Stimulated activated CD4-positive, alpha-beta T cell treated with anti-CD3 and anti-CD28 coated beads, Interleukin-15, amount 100 ng/mL, for 24 hours (primary cell): ENCODE results near the gene C10orf67.
A peak's percentile ranks its signal among the peaks of the same experiment; 100 is the strongest.
"Not testable (repeated sequence)": the region's sequence is repeated elsewhere in the genome, so short reads cannot be mapped to it uniquely, and the experiment has no call there.

Source experiments
- DNase-seq: peaks from one replicate; pipeline ENCODE4 v3.0.0-alpha.2; 2020

C10orf67 gene

GRCh38 chr10:23344241-23344841 lies at the start of gene C10orf67:
TSS of gene C10orf67 (minus strand) at chr10:23344797. CDS start at chr10:23344774, 23 bp downstream.
- peak; percentile 64 for DNase-seq

- peak; percentile 44 for DNase-seq
Measured at GRCh38 chr10:23391821-23392220, 47.2 kb upstream of the C10orf67 start.

- no peak for DNase-seq
Measured at GRCh38 chr10:23390809-23391208, 46.2 kb upstream of the C10orf67 start.

GRCh38 chr10:23390408-23390807 lies 45.8 kb upstream of the C10orf67 start:
- DNase-seq, result not testable (repeated sequence)

DNA sequence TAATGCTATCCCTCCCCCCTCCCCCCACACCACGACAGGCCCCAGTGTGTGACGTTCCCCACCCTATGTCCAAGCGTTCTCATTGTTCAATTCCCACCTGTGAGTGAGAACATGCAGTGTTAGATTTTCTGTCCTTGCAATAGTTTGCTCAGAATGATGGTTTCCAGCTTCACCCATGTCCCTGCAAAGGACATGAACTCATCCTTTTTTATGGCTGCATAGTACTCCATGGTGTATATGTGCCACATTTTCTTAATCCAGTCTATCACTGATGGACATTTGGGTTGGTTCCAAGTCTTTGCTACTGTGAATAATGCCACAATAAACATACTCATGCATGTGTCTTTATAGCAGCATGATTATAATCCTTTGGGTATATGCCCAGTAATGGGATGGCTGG lies 42.9 kb upstream of the C10orf67 start:
- DNase-seq, result not testable (repeated sequence)

GRCh38 chr10:23386052-23386451 lies 41.5 kb upstream of the C10orf67 start:
- no peak for DNase-seq

DNA sequence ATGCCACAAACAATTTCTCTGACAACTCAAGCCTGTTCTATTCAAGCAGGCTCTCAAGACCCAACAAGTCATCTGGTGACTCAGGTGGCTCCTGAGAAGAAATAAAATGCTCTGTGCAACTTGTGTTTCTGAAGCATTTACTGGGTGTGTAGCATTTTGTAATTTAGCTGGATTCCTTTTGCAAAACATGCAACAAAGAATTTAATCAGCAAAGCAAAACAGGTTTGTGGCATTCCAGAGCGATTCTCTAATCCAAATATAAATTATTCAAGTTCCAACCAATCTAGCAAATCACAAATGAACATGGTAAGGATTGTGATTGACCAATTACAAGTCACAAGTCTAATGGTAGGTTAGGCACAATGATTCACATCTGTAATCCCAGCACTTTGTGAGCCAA lies 39.8 kb upstream of the C10orf67 start:
- DNase-seq, result no peak

GRCh38 chr10:23383637-23384036 lies 39.0 kb upstream of the C10orf67 start:
- no peak for DNase-seq

DNA sequence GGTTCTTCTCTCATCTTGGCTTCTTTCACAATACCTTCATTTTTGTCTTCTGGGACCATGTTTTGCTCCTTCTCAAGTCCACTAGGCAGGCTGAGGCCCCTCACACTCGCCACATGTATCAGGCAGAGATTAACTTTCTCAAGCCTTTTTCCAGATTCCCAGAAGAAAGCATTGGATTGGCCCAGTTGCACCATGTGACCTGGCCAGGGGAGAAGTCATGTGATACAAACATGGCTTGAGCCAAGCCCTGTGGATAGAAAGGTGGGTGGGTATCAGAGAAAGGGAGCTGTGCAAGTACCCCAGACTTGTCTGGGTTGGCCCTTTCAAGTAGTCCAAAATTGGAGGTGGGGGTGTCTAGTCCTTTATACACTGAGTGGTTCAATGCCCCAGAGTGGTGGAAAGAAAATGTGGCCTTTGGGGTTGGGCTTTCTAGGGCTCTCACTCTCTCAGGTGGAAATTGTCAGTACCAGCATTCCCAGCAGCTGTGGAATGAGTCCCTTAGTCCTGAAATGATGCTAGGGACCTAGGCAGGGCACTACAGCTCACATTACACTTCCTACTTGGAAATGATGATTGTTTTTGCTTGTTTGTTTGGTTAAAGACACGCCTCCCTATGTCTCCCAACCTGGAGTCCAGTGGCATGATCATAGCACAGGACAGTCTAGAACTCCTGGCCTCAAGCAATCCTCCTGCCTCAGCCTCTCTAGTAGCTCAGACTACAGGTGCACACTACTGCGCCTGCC lies 36.9 kb upstream of the C10orf67 start:
- no peak for DNase-seq

DNA sequence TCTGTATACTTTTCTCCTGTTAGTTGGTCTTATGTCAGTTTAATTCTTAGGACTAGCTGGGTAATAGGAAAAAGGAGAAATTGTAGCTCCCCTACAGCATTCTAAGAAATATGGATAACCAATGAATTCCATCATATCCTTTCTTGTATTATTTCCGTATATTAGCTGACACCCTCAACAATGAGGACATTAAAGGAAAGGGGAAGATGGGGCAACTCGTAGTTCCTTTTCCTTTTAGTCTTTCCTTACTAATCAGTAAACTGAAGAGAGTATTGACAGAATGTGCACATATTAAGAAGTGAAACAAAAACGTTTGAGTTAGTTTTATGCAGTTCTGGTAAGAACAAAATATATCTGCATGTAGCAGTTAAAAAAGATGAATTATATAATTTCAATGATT lies 35.1 kb upstream of the C10orf67 start:
- DNase-seq, result no peak

GRCh38 chr10:23376229-23376655 lies 31.6 kb upstream of the C10orf67 start:
- DNase-seq, result no peak

DNA sequence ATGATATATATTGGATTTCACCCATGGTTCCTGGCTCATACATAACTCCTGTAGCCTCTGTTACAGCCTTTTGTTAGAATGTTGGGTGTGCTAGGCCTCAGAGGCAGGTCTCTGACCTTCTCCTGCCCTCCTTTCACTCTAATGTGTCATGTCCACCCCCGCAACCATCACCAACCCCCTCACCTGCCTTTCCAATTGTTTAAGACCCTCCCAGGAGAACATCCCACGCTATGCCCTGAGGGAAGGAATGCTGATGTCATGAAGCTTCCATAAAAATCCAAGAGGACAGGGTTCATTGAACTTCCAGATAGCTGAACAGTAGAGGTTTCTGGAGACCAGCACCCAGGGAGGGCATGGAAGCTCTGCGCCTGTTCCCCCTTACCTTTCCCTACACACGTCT lies 30.8 kb upstream of the C10orf67 start:
- DNase-seq, result no peak

DNA sequence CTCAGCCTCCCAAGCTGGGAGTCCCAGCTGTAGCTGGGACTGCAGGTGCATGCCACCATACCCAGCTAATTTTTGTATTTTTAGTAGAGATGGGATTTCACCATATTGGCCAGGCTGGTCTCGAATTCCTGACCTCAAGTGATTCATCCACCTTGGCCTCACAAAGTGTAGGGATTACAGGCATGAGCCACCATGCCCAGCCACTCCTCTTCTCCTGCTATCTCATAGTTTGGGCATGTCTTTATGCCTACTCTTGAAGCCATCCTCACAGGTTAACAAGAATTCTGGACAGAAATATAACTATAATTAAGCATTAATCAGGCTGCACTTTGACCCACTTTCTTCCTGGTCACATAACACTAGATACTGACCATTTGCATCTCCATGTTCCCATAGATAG lies 28.6 kb upstream of the C10orf67 start:
- no peak for DNase-seq

DNA sequence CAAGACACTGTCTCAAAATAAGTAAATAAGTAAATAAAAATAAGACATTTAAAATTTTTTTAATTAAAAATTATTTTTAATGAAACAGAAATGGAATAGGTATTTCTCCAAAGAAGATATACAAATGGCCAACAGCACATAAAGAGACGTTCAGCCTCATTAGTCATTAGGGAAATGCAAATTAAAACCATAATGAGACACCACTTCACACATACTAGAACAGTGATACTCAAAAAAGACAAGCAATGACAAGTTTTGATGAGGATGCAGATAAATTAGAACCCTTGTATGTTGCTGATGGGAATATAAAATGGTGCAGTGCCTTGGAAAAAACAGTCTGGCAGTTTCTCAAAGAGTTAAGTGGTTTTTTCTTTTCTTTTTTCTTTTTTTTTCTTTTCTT lies 26.5 kb upstream of the C10orf67 start:
- DNase-seq, result no peak

- no peak for DNase-seq
Measured at GRCh38 chr10:23370106-23370505, 25.5 kb upstream of the C10orf67 start.

- no peak for DNase-seq
Measured at GRCh38 chr10:23368816-23369640, 24.4 kb upstream of the C10orf67 start.

DNA sequence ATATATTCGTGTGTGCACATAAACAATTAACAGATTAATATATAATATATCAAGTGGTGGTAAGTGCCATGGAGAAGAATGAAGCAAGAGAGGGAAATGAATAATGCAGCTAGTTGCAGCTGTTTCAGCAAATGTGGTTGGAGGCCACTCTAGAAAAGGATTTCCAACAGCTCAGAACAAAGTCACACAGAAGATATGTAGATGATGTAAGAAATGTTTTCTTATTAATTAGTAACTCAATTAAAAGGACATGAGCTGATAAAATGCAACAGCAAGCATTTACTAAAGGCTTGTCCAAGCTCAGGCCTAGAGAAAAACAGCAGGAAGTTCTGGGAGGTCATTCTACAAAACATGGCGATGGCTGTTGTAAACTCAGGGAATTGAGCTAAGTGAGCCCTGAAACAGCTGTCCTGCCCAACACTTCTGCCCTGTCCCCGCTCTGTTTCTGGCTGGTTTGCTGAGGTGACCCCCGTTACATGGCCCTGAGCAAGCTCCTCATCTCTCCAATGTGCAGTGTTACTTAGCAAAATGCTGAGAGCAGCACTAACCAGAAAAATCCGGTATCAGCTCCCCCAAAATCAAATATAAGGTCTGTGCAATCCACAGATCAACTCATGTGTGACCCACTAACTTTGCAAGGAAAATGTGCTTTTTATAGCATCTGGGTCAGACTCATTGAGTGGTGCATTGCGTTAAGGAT lies 23.4 kb upstream of the C10orf67 start:
- DNase-seq, result no peak

- DNase-seq, result peak; percentile 34
Measured at GRCh38 chr10:23365417-23366030, 20.9 kb upstream of the C10orf67 start.

GRCh38 chr10:23364378-23364777 lies 19.8 kb upstream of the C10orf67 start:
- peak; percentile 43 for DNase-seq

GRCh38 chr10:23363793-23364135 lies 19.2 kb upstream of the C10orf67 start:
- DNase-seq, result peak; percentile 22

DNA sequence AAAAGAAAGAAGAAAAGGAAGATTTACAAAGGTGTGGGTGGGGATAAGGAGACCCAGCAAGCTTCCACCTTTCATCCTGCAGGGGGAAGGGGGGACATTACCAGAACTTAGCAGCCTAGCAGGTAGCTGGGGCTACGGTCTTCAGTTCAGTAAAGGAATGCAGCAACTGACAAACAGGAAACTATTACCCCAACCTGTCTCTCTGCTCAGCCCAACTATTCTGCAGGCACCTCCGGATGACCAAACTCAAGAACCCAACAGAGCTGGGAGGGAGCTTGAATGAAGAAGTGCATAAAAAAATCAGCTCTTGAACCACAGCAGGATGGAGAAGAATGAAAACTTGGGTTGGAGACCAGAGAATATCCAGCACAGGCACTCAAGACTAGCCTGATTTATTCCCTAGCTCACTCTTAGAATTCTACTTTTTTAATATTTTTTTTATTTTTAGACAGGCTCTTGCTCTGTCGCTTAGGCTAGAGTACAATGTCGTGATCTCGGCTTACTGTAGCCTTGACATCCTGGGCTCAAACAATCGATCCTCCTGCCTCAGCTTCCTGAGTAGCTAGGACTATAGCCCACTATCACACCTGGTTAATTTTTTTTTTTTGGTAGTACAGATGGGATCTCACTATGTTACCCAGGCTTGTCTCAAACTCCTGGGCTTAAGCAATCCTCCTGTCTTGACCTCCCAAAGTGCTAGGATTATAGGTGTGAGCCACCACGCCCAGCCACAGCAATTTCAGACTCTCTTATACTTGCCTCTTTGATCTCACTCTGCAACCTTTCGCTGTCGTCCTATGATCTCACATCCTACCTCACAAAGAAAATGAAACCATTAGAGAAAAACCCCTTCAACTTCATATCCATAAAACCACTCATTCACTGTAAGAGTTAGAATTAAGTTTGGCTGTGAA lies 18.5 kb upstream of the C10orf67 start:
- peak; percentile 60 for DNase-seq
